H1 (cell line): ENCODE data around the gene ADPRHL1. TPM values are rescaled to one million over a fixed set of nuclear protein-coding genes. Genes with fewer than 3 reads are reported as not detected.

ENCODE experiments used
- CTCF ChIA-PET: fragments of 300-600 bp; sonication (Branson Sonifier 250); formaldehyde crosslinking; loops from one replicate; lab custom pipeline; 2021; ENCODE audit not compliant: partially characterized antibody; lab: Charles Lee
- POLR2A ChIA-PET: fragments of 300-600 bp; sonication (Branson Sonifier 250); formaldehyde crosslinking; loops from one replicate; lab custom pipeline; 2021; ENCODE audit warnings: inconsistent platforms; ENCODE audit not compliant: partially characterized antibody; lab: Charles Lee
- DNase-seq, 2 experiments: peaks; one replicate each; pipeline versions ENCODE4 v3.0.0 to v3.0.0-alpha.2; 2010 to 2022; ENCODE audit warnings: low spot score in 2 of 2, low read depth in 1 of 2, mixed read lengths in 1 of 2
- FAIRE-seq: peaks from 2 replicates; lab custom pipeline; 2011; peaks lifted over from hg19 to GRCh38; lab: Jason Lieb, UNC
- H2AFZ ChIP-seq: 2 replicates; pipeline ENCODE4 v1.8.1; 2012; ENCODE audit warnings: low read length, inconsistent platforms
- H2AK5ac ChIP-seq: 2 replicates; pipeline ENCODE4 v1.6.1; 2013; ENCODE audit warnings: low read depth, low read length
- H2BK120ac ChIP-seq: replicated peaks from 2 replicates; pipeline ENCODE3; 2013; ENCODE audit warnings: low read depth, low read length, inconsistent platforms
- H2BK12ac ChIP-seq: 2 replicates; pipeline ENCODE4 v1.6.1; 2013; ENCODE audit warnings: low read depth, low read length
- H2BK15ac ChIP-seq: 2 replicates; pipeline ENCODE4 v1.6.1; 2013; ENCODE audit warnings: low read length
- H2BK20ac ChIP-seq: 2 replicates; pipeline ENCODE4 v1.6.1; 2013; ENCODE audit warnings: low read length
- H2BK5ac ChIP-seq: 2 replicates; pipeline ENCODE4 v1.6.1; 2013; ENCODE audit warnings: low read depth, low read length
- H3K14ac ChIP-seq: 2 replicates; pipeline ENCODE4 v1.6.1; 2013; ENCODE audit warnings: inconsistent platforms; ENCODE audit not compliant: insufficient read length
- H3K18ac ChIP-seq: 2 replicates; pipeline ENCODE4 v1.6.1; 2013; ENCODE audit warnings: low read length; ENCODE audit errors: extremely low read depth
- H3K23ac ChIP-seq: 2 replicates; pipeline ENCODE4 v1.6.1; 2013; ENCODE audit warnings: inconsistent platforms; ENCODE audit not compliant: insufficient read length
- H3K23me2 ChIP-seq: 2 replicates; pipeline ENCODE4 v1.6.1; 2013; ENCODE audit warnings: low read depth, low read length
- H3K27ac ChIP-seq: 2 replicates; pipeline ENCODE4 v1.6.1; 2011; ENCODE audit warnings: low read depth, low read length, inconsistent platforms
- H3K27me3 ChIP-seq, 4 experiments: replicated peaks in 1 of 4; 1 replicate in 1 of 4; 2 replicates in 3 of 4; pipeline versions ENCODE4 v1.6.1 to v1.8.1; 2011 to 2013; ENCODE audit warnings: low read length in 3 of 4, mild to moderate bottlenecking in 3 of 4, inconsistent platforms in 2 of 4, mixed read lengths in 2 of 4, moderate library complexity in 1 of 4; ENCODE audit not compliant: control insufficient read depth in 3 of 4, insufficient read depth in 3 of 4; ENCODE audit errors: extremely low read depth in 1 of 4
- H3K36me3 ChIP-seq, 4 experiments: 2 replicates each; pipeline versions ENCODE4 v1.6.1 to v1.8.1; 2011 to 2013; ENCODE audit warnings: mild to moderate bottlenecking in 4 of 4, low read length in 3 of 4, moderate library complexity in 2 of 4, control low read depth in 1 of 4, inconsistent platforms in 1 of 4; ENCODE audit not compliant: insufficient read depth in 4 of 4, control insufficient read depth in 2 of 4
- H3K4ac ChIP-seq: replicated peaks from 2 replicates; pipeline ENCODE3; 2013; ENCODE audit warnings: low read length, low read depth, mixed read lengths, inconsistent platforms; ENCODE audit not compliant: insufficient read length
- H3K4me1 ChIP-seq, 4 experiments: replicated peaks in 1 of 4; 1 replicate in 1 of 4; 2 replicates in 3 of 4; pipeline versions ENCODE4 v1.6.1 to v1.8.1; 2011 to 2013; ENCODE audit warnings: low read length in 3 of 4, inconsistent platforms in 2 of 4, mixed read lengths in 1 of 4; ENCODE audit not compliant: insufficient read depth in 4 of 4, control insufficient read depth in 3 of 4
- H3K4me2 ChIP-seq, 2 experiments: 2 replicates each; pipeline versions ENCODE4 v1.6.1 to v1.8.1; 2011 to 2013; ENCODE audit warnings: low read depth in 2 of 2, low read length in 2 of 2, control low read depth in 1 of 2, inconsistent platforms in 1 of 2, mild to moderate bottlenecking in 1 of 2; ENCODE audit not compliant: insufficient read depth in 1 of 2
- H3K4me3 ChIP-seq, 4 experiments: fragments of 200-600, 300-600 bp in 1 of 4; sonication (generic), shearing (Covaris generic), sonication (Bioruptor Twin) in 1 of 4; 2 replicates each; pipeline versions ENCODE4 v1.5.1 to v1.8.1; 2011 to 2016; ENCODE audit warnings: low read length in 4 of 4, low read depth in 3 of 4, control low read depth in 2 of 4, inconsistent platforms in 2 of 4, mild to moderate bottlenecking in 2 of 4, mixed read lengths in 1 of 4, moderate library complexity in 1 of 4; ENCODE audit not compliant: insufficient read depth in 2 of 4; ENCODE audit errors: extremely low read depth in 1 of 4
- H3K56ac ChIP-seq: replicated peaks from 2 replicates; pipeline ENCODE3; 2013; ENCODE audit warnings: low read depth, mild to moderate bottlenecking, mixed read lengths, low read length, inconsistent platforms; ENCODE audit not compliant: insufficient read length
- H3K79me1 ChIP-seq: 2 replicates; pipeline ENCODE4 v1.6.1; 2013; ENCODE audit warnings: low read depth, low read length, control low read depth
- H3K79me2 ChIP-seq, 2 experiments: 2 replicates each; pipeline versions ENCODE4 v1.6.1 to v1.8.1; 2012 to 2013; ENCODE audit warnings: low read length in 2 of 2, mild to moderate bottlenecking in 2 of 2, inconsistent platforms in 1 of 2; ENCODE audit not compliant: insufficient read depth in 2 of 2, control insufficient read depth in 1 of 2
- H3K9ac ChIP-seq, 4 experiments: replicated peaks in 1 of 4; 1 replicate in 1 of 4; 2 replicates in 3 of 4; pipeline versions ENCODE4 v1.6.1 to v1.8.1; 2011 to 2013; ENCODE audit warnings: low read depth in 3 of 4, low read length in 3 of 4, control low read depth in 2 of 4, mild to moderate bottlenecking in 2 of 4, moderate library complexity in 2 of 4, inconsistent platforms in 1 of 4; ENCODE audit errors: extremely low read depth in 1 of 4
- H3K9me3 ChIP-seq, 2 experiments: 2 replicates each; pipeline versions ENCODE4 v1.6.1 to v1.8.1; 2012 to 2013; ENCODE audit warnings: mild to moderate bottlenecking in 2 of 2, moderate library complexity in 2 of 2, control low read depth in 1 of 2, inconsistent platforms in 1 of 2, low read depth in 1 of 2, low read length in 1 of 2, mixed read lengths in 1 of 2; ENCODE audit not compliant: insufficient read depth in 2 of 2
- H4K20me1 ChIP-seq, 2 experiments: replicated peaks in 1 of 2; 2 replicates each; pipeline versions ENCODE3 to v1.8.1; 2011 to 2013; ENCODE audit warnings: inconsistent platforms in 2 of 2, low read length in 2 of 2, mild to moderate bottlenecking in 1 of 2; ENCODE audit not compliant: insufficient read depth in 2 of 2, control insufficient read depth in 1 of 2
- H4K5ac ChIP-seq: 2 replicates; pipeline ENCODE4 v1.6.1; 2013; ENCODE audit warnings: low read length, low read depth, mixed read lengths, inconsistent platforms; ENCODE audit not compliant: insufficient read length
- H4K8ac ChIP-seq: 2 replicates; pipeline ENCODE4 v1.8.0; 2013; ENCODE audit warnings: mild to moderate bottlenecking, moderate library complexity, low read length, inconsistent platforms; ENCODE audit not compliant: insufficient read depth; ENCODE audit errors: extremely low read depth
- H4K91ac ChIP-seq: replicated peaks from 2 replicates; pipeline ENCODE3; 2013; ENCODE audit warnings: low read length, mixed read lengths, inconsistent platforms; ENCODE audit not compliant: insufficient read length
- ATF2 ChIP-seq: IDR thresholded peaks from 2 replicates; pipeline ENCODE4 v1.6.1; 2012; ENCODE audit warnings: low read length, inconsistent platforms
- CBX8 ChIP-seq: fragments of 300-800, 300-1000 bp; sonication (generic); IDR thresholded peaks from 2 replicates; pipeline ENCODE4 v1.7.1; 2016; ENCODE audit warnings: low read depth, low read length, borderline replicate concordance
- CEBPB ChIP-seq: IDR thresholded peaks from 2 replicates; pipeline ENCODE4 v1.6.1; 2012; ENCODE audit warnings: low read depth, low read length
- CHD1 ChIP-seq: IDR thresholded peaks from 2 replicates; pipeline ENCODE4 v1.6.1; 2012; ENCODE audit warnings: low read depth, low read length, improper control_type of control experiment
- EZH2 ChIP-seq: fragments of 200-600 bp; sonication (generic); IDR thresholded peaks from 2 replicates; pipeline ENCODE4 v1.7.1; 2012; ENCODE audit warnings: low read depth, mild to moderate bottlenecking, moderate library complexity, low read length, inconsistent platforms; ENCODE audit not compliant: severe bottlenecking
- HDAC6 ChIP-seq: IDR thresholded peaks from one replicate; pipeline ENCODE4 v1.7.1; 2012; ENCODE audit warnings: low read depth, mild to moderate bottlenecking, inconsistent platforms, low read length, moderate library complexity
- NANOG ChIP-seq: IDR thresholded peaks from 2 replicates; pipeline ENCODE4 v1.6.1; 2011; ENCODE audit warnings: low read length, low read depth, mild to moderate bottlenecking, inconsistent platforms; ENCODE audit not compliant: insufficient read depth, poor library complexity, severe bottlenecking
- POLR2AphosphoS5 ChIP-seq: IDR thresholded peaks from 2 replicates; pipeline ENCODE4 v1.6.1; 2011; ENCODE audit warnings: low read depth, low read length
- RXRA ChIP-seq: IDR thresholded peaks from 2 replicates; pipeline ENCODE4 v1.6.1; 2011; ENCODE audit warnings: low read depth, mild to moderate bottlenecking, low read length, moderate library complexity; ENCODE audit not compliant: insufficient read depth
- SAP30 ChIP-seq: fragments of 300-600 bp; sonication (generic); IDR thresholded peaks from 2 replicates; pipeline ENCODE4 v1.7.1; 2012; ENCODE audit warnings: low read length, moderate library complexity, mild to moderate bottlenecking, inconsistent platforms; ENCODE audit not compliant: insufficient read depth, insufficient replicate concordance
- SP4 ChIP-seq: IDR thresholded peaks from 2 replicates; pipeline ENCODE4 v1.6.1; 2012; ENCODE audit warnings: low read length, inconsistent platforms
- TEAD4 ChIP-seq: IDR thresholded peaks from 2 replicates; pipeline ENCODE4 v1.6.1; 2012; ENCODE audit warnings: low read depth, low read length, inconsistent platforms, mixed read lengths
- YY1 ChIP-seq: IDR thresholded peaks from 2 replicates; pipeline ENCODE4 v1.6.1; 2011; ENCODE audit warnings: low read depth, mild to moderate bottlenecking, low read length
- WGBS, 2 experiments: shearing (Covaris generic) in 1 of 2; methylation state at CpG; one replicate each; pipeline versions ENCODE4 v1.1.6 to v1.1.7; 2013 to 2015; ENCODE audit warnings: low lambda C conversion rate in 2 of 2, mixed read lengths in 2 of 2, inconsistent platforms in 1 of 2, low coverage in 1 of 2, missing lambda C conversion rate in 1 of 2; ENCODE audit not compliant: insufficient replicate concordance in 2 of 2, insufficient coverage in 1 of 2, insufficient read length in 1 of 2; ENCODE audit errors: extremely low coverage in 1 of 2, missing lambda C conversion rate in 1 of 2; 5-methylcytosine and 5-hydroxymethylcytosine counted together
- polyA plus RNA-seq, 7 experiments: library from polyadenylated mRNA; depleted of rRNA in 3 of 7; stranded (reverse) in 5 of 7; unstranded in 2 of 7; fragments of >200 nt in 5 of 7; fragments of 200-250 nt in 2 of 7; gene quantifications; 1 replicate in 5 of 7; 2 replicates in 1 of 7; 4 replicates in 1 of 7; pipeline versions ENCODE4 v1.2.1 to v1.2.3, GENCODE V29; 2011 to 2013; ENCODE audit warnings: missing spikeins in 2 of 7, mixed read lengths in 2 of 7
- total RNA-seq: library from RNA; stranded (reverse); fragmentation: NEBNext Ultra II Directional; extraction: Animal tissue kit (Norgen Biotek cat#: 25700); gene quantifications from 2 replicates; pipeline ENCODE4 v1.2.1, GENCODE V29; 2021

The ADPRHL1 gene
- total and polyA plus RNA-seq, 2 of the 8 experiments (the other 6 are each of a cell fraction or from before 2014, with no cell fraction given) = 0.74 to 1.7 TPM

DNA sequence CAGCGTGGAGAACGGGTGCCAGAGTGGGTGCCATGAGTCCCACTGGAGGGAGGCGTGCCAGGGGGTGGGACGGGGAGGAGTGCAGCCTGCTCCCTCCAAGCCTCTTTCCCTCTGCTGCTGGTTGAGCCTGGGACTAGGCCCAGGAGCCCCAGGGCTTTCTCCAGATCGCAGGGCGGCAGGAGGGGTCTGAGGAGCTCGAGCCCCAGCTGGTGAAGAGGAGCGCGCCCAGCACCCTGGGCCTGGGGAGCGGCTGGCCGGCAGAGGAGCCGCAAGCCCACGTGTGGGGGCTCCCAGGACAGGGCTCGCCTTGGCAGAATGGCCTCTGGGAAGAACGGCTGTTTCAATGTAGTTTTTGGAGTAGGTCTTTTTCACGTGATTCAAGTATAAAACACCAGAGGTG is 49.4 kb upstream of the ADPRHL1 start:
- Histone ChIP-seq H3K36me3 (peaks cover 16 to 74% (median 44%) of the 10 kb centered on the region in 4 experiments), H2AFZ (no peak overlapping the region), H4K5ac (no peak overlapping the region), H3K9me3 (no peaks in the 10 kb centered on the region), H3K9ac (no peak overlapping the region), H3K4me3 (no peak overlapping the region), H3K14ac (no peak overlapping the region), H3K23ac (no peak overlapping the region), H3K18ac (no peak overlapping the region), H2BK5ac (no peak overlapping the region), H4K8ac (no peak overlapping the region), H2BK20ac (no peak overlapping the region), H4K91ac (no peak overlapping the region), H2BK12ac (no peak overlapping the region), H3K4me2 (no peak overlapping the region), H4K20me1 (peaks cover 0 to 9% of the 10 kb centered on the region in 2 experiments), H3K27ac (no peak overlapping the region), H3K4ac (no peak overlapping the region), H2BK15ac (no peak overlapping the region), H3K79me1 (peaks cover 2% of the 10 kb centered on the region; the same call in 1 of the 2 replicates), H3K4me1 (no peaks in the 10 kb centered on the region), H3K27me3 (no peaks in the 10 kb centered on the region), H2AK5ac (no peak overlapping the region), H3K23me2 (no peaks in the 10 kb centered on the region; the same call in 1 of the 2 replicates), H3K79me2 (peaks cover 0 to 4% of the 10 kb centered on the region in 2 experiments; a peak in 1 of 4 replicates), H3K56ac (no peak overlapping the region), H2BK120ac (no peak overlapping the region)
- POLR2A ChIA-PET = no interaction called here
- FAIRE-seq (no peak), DNase-seq (no peak)
- WGBS, 2 experiments = 94% methylated on average over 16 of the region's 16 CpGs; no CpG with 5 or more reads in 1 of the 2 experiments
- CTCF ChIA-PET = interaction anchor here (1.0 kb wide), 1 partner anchor 45 kb away, joined by 4 read pairs; no protein-coding TSS in a partner anchor
- no peak for TF ChIP-seq TEAD4
- TF ChIP-seq EZH2 = no peak
- no peak for TF ChIP-seq YY1
- TF ChIP-seq NANOG = no peak
- TF ChIP-seq ATF2 = no peak
- no peak for TF ChIP-seq HDAC6
- TF ChIP-seq CHD1 = no peak
- TF ChIP-seq CBX8 = no peak
- TF ChIP-seq RXRA = no peak
- TF ChIP-seq POLR2AphosphoS5 = no peak
- no peak for TF ChIP-seq SP4
- TF ChIP-seq CEBPB = no peak
- no peak for TF ChIP-seq SAP30
